ENCODE measurements around the gene LINC00237. TPM values are rescaled to one million over a fixed set of nuclear protein-coding genes. Genes with fewer than 3 reads are reported as not detected.

Gene LINC00237
- total RNA-seq, 1 experiment from 2014 or later, result 1.5 TPM

DNA sequence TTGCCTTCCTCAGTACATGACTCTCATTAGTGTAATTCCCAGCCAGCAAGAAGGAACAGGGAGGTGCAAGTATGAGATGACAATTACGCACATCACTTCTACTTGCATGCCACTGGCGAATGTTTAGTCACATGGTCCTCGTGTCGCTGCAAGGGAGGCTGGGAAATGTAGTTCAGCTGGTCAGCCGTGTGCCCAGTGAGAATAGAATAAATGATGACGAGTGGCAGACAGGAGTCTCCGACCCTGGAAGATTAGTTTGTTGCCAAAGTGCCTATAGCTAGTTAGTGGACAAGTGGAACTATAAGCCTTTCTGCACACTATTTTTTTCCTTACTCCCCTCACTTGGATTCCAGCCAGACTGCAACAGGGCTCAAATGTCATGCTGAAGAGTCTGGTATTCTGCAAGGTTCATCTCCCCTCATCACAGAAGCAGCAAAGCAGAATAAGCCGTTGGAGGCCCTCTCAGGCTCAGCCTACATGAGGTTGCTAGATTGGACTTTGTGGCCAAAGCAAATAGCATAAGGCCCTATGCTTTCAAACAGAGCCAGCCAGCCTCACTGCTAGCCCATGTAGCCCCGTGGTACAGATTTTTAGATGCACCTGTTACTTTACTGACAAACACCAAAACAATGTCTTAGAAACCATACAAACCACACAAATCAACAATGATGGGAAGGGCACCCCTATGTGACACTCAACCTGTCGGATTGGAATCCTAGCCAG lies 9.7 kb downstream of the LINC00237 start:
- Mint-ChIP-seq H3K27ac (ENCODE audit: unreplicated experiment) (no peak overlapping the region), H3K4me3 (ENCODE audit: unreplicated experiment) (no peak overlapping the region), H3K27me3 (ENCODE audit: insufficient read depth, unreplicated experiment) (peaks cover 4% of the 10 kb centered on the region), H3K4me1 (ENCODE audit: low read depth, unreplicated experiment) (peaks cover 6% of the 10 kb centered on the region), H3K36me3 (ENCODE audit: insufficient read depth, unreplicated experiment) (peaks cover 12% of the 10 kb centered on the region), H3K9me3 (ENCODE audit: unreplicated experiment) (no peaks in the 10 kb centered on the region)
- Histone ChIP-seq H3K4me3 (ENCODE audit: low read depth, low read length) (no peak overlapping the region), H3K36me3 (ENCODE audit: control insufficient read depth, insufficient read depth, low read length) (no peaks in the 10 kb centered on the region), H3K9me3 (no peaks in the 10 kb centered on the region), H3K4me1 (no peaks in the 10 kb centered on the region; the same call in 1 of the 2 replicates), H3K27me3 (replicated peaks; ENCODE audit: control insufficient read depth, insufficient read depth, low read length) (no peaks in the 10 kb centered on the region)
- no TSS peak for BruUV-seq (replicated peaks)
- DNase-seq, result no peak
- intact Hi-C loops (cut with micrococcal nuclease; ENCODE audit: unreplicated experiment), result no loop called here
- POLR2A ChIA-PET, result no interaction called here
- CTCF ChIA-PET, result no interaction called here
- TF ChIP-seq, protein P1, sequence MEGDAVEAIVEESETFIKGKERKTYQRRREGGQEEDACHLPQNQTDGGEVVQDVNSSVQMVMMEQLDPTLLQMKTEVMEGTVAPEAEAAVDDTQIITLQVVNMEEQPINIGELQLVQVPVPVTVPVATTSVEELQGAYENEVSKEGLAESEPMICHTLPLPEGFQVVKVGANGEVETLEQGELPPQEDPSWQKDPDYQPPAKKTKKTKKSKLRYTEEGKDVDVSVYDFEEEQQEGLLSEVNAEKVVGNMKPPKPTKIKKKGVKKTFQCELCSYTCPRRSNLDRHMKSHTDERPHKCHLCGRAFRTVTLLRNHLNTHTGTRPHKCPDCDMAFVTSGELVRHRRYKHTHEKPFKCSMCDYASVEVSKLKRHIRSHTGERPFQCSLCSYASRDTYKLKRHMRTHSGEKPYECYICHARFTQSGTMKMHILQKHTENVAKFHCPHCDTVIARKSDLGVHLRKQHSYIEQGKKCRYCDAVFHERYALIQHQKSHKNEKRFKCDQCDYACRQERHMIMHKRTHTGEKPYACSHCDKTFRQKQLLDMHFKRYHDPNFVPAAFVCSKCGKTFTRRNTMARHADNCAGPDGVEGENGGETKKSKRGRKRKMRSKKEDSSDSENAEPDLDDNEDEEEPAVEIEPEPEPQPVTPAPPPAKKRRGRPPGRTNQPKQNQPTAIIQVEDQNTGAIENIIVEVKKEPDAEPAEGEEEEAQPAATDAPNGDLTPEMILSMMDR (IDR thresholded peaks at IDR 0.05; ENCODE audit: insufficient read depth in 1 of 2, low read depth in 1 of 2, low read length in 1 of 2, severe bottlenecking in 1 of 2, unreplicated experiment in 1 of 2), result no peak

DNA sequence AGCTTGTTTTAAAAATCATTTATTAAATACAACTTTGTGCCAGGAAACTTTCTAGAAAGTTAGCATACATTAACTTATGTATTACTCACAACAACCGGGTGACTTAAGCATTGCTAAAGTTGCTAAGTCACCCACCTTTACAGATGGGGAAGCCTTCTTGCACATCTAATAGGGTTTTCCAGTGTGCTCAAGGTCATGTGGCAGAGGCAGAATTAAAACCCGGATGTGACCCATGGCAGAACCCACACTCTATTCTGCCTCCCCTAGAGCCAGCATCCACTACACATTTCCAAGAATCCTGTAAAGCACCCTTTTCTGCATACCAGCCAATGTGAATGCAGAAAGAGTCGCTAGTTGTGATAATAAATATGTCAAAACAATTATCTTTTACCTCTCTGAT lies 13.4 kb downstream of the LINC00237 start:
- H3K9me3 Mint-ChIP-seq (ENCODE audit: unreplicated experiment), result no peaks in the 10 kb centered on the region
- intact Hi-C loops (cut with micrococcal nuclease; ENCODE audit: unreplicated experiment), result no loop called here
- POLR2A ChIA-PET, result no interaction called here
- Histone ChIP-seq H3K36me3 (ENCODE audit: control insufficient read depth, insufficient read depth, low read length) (no peaks in the 10 kb centered on the region), H3K9me3 (no peaks in the 10 kb centered on the region), H3K4me1 (no peaks in the 10 kb centered on the region), H3K27me3 (replicated peaks; ENCODE audit: control insufficient read depth, insufficient read depth, low read length) (no peaks in the 10 kb centered on the region), H3K4me3 (ENCODE audit: low read depth, low read length) (no peak overlapping the region)
- no peak for DNase-seq
- CTCF ChIA-PET, result no interaction called here
- no peaks in the 10 kb centered on the region for H3K4me1 Mint-ChIP-seq (ENCODE audit: low read depth, unreplicated experiment)
- no TSS peak for BruUV-seq (replicated peaks)
- TF ChIP-seq, protein P1 (IDR thresholded peaks at IDR 0.05; ENCODE audit: insufficient read depth in 1 of 2, low read depth in 1 of 2, low read length in 1 of 2, severe bottlenecking in 1 of 2, unreplicated experiment in 1 of 2), result no peak
- no peak overlapping the region for H3K4me3 Mint-ChIP-seq (ENCODE audit: unreplicated experiment)
- no peak overlapping the region for H3K27ac Mint-ChIP-seq (ENCODE audit: unreplicated experiment)
- no peaks in the 10 kb centered on the region for H3K36me3 Mint-ChIP-seq (ENCODE audit: insufficient read depth, unreplicated experiment)
- no peaks in the 10 kb centered on the region for H3K27me3 Mint-ChIP-seq (ENCODE audit: insufficient read depth, unreplicated experiment)

DNA sequence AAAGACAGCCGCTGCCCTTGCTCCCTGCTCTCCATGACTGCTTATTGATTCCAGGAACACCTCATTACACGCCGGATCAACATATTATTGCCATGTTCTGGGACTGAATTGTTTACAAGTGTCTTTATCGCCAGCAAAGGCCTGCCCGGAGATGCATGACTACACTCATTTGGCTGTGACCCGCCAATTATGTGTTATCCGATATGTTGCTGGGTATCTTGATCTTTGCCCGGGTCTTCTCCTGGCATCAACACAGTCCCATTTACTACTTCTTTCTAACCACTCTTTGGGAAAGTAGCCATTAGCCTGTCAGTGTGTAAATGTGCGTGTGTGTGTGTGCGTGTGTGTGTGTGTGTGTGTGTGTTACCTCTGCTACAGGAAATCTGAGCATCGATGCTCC lies 15.4 kb downstream of the LINC00237 start:
- no peaks in the 10 kb centered on the region for H3K9me3 ChIP-seq
- no peaks in the 10 kb centered on the region for H3K27me3 ChIP-seq (replicated peaks; ENCODE audit: control insufficient read depth, insufficient read depth, low read length)
- H3K4me3 ChIP-seq (ENCODE audit: low read depth, low read length), result no peak overlapping the region
- TF ChIP-seq, protein P1 (IDR thresholded peaks at IDR 0.05; ENCODE audit: insufficient read depth in 1 of 2, low read depth in 1 of 2, low read length in 1 of 2, severe bottlenecking in 1 of 2, unreplicated experiment in 1 of 2), result no peak
- no peaks in the 10 kb centered on the region for H3K36me3 ChIP-seq (ENCODE audit: control insufficient read depth, insufficient read depth, low read length)
- BruUV-seq (replicated peaks), result no TSS peak
- ChIA-PET CTCF (no interaction called here), POLR2A (no interaction called here)
- intact Hi-C loops (cut with micrococcal nuclease; ENCODE audit: unreplicated experiment), result no loop called here
- H3K9me3 Mint-ChIP-seq (ENCODE audit: unreplicated experiment), result no peaks in the 10 kb centered on the region
- H3K27ac Mint-ChIP-seq (ENCODE audit: unreplicated experiment), result no peak overlapping the region
- no peaks in the 10 kb centered on the region for H3K27me3 Mint-ChIP-seq (ENCODE audit: insufficient read depth, unreplicated experiment)
- DNase-seq, result no peak
- H3K36me3 Mint-ChIP-seq (ENCODE audit: insufficient read depth, unreplicated experiment), result no peaks in the 10 kb centered on the region
- H3K4me1 ChIP-seq, result no peaks in the 10 kb centered on the region
- no peaks in the 10 kb centered on the region for H3K4me1 Mint-ChIP-seq (ENCODE audit: low read depth, unreplicated experiment)
- no peak overlapping the region for H3K4me3 Mint-ChIP-seq (ENCODE audit: unreplicated experiment)

Measured in Caco-2 (cell line).